Activated naive CD4-positive, alpha-beta T cell treated with anti-CD3 and anti-CD28 coated beads, Interleukin-2, amount 10 ng/mL, durations not matched to agents 7 days and 5 days (primary cell): ENCODE results near the gene EMILIN1.

ENCODE experiments used
- CTCF ChIA-PET: fragments of 350-600 bp; sonication (Branson Sonifier 250); formaldehyde crosslinking; loops from one replicate; lab custom pipeline; 2021; ENCODE audit warnings: antibody characterized with exemption; lab: Charles Lee
- DNase-seq: peaks from one replicate; pipeline ENCODE4 v3.0.0-alpha.2; 2020
- H3K27ac Mint-ChIP-seq: one replicate; pipeline ENCODE4 v1.8.0; 2021; ENCODE audit warnings: mild to moderate bottlenecking, moderate library complexity, mixed read lengths
- H3K27me3 Mint-ChIP-seq: one replicate; pipeline ENCODE4 v1.8.0; 2021; ENCODE audit warnings: mild to moderate bottlenecking, mixed read lengths
- H3K36me3 Mint-ChIP-seq: one replicate; pipeline ENCODE4 v1.8.0; 2021; ENCODE audit warnings: mixed read lengths
- H3K4me1 Mint-ChIP-seq: one replicate; pipeline ENCODE4 v1.8.0; 2021; ENCODE audit warnings: mixed read lengths
- H3K4me3 Mint-ChIP-seq: one replicate; pipeline ENCODE4 v1.8.0; 2021; ENCODE audit warnings: mild to moderate bottlenecking, moderate library complexity, mixed read lengths
- H3K9me3 Mint-ChIP-seq: one replicate; pipeline ENCODE4 v1.8.0; 2021; ENCODE audit warnings: mixed read lengths

Gene EMILIN1

GRCh38 chr2:27087823-27088410 is 9.5 kb downstream of the EMILIN1 start:
- CTCF ChIA-PET = interaction anchor here (1.0 to 2.6 kb wide), 6 partner anchors 37 to 215 kb away, joined by 3 to 10 read pairs (median 4); partner anchors contain the start of gene AGBL5
- no peak for DNase-seq
- H3K4me1 Mint-ChIP-seq = peaks cover 54% of the 10 kb centered on the region
- H3K27ac Mint-ChIP-seq = no peak overlapping the region
- H3K27me3 Mint-ChIP-seq = no peaks in the 10 kb centered on the region
- peaks cover 4% of the 10 kb centered on the region for H3K36me3 Mint-ChIP-seq
- no peaks in the 10 kb centered on the region for H3K9me3 Mint-ChIP-seq
- peak overlapping the region; percentile 80 for H3K4me3 Mint-ChIP-seq

- Mint-ChIP-seq H3K4me1 (peaks cover 52% of the 10 kb centered on the region), H3K4me3 (no peak overlapping the region), H3K9me3 (no peaks in the 10 kb centered on the region), H3K36me3 (peaks cover 4% of the 10 kb centered on the region), H3K27ac (no peak overlapping the region), H3K27me3 (no peaks in the 10 kb centered on the region)
- CTCF ChIA-PET = interaction anchor here (1.0 to 2.6 kb wide), 4 partner anchors 38 to 215 kb away, joined by 4 to 10 read pairs (median 6); partner anchors contain the start of gene AGBL5
- DNase-seq = no peak
These were observed 10.2 kb downstream of the EMILIN1 start for GRCh38 chr2:27088634-27089033.

GRCh38 chr2:27089111-27089954 is 10.9 kb downstream of the EMILIN1 start:
- no peak overlapping the region for H3K27ac Mint-ChIP-seq
- no peak for DNase-seq
- peaks cover 4% of the 10 kb centered on the region for H3K36me3 Mint-ChIP-seq
- no peaks in the 10 kb centered on the region for H3K9me3 Mint-ChIP-seq
- no peaks in the 10 kb centered on the region for H3K27me3 Mint-ChIP-seq
- H3K4me3 Mint-ChIP-seq = no peak overlapping the region
- peaks cover 49% of the 10 kb centered on the region for H3K4me1 Mint-ChIP-seq
- CTCF ChIA-PET = interaction anchor here (1.0 to 2.6 kb wide), 4 partner anchors 38 to 214 kb away, joined by 3 to 10 read pairs (median 6); partner anchors contain the start of gene AGBL5

DNA sequence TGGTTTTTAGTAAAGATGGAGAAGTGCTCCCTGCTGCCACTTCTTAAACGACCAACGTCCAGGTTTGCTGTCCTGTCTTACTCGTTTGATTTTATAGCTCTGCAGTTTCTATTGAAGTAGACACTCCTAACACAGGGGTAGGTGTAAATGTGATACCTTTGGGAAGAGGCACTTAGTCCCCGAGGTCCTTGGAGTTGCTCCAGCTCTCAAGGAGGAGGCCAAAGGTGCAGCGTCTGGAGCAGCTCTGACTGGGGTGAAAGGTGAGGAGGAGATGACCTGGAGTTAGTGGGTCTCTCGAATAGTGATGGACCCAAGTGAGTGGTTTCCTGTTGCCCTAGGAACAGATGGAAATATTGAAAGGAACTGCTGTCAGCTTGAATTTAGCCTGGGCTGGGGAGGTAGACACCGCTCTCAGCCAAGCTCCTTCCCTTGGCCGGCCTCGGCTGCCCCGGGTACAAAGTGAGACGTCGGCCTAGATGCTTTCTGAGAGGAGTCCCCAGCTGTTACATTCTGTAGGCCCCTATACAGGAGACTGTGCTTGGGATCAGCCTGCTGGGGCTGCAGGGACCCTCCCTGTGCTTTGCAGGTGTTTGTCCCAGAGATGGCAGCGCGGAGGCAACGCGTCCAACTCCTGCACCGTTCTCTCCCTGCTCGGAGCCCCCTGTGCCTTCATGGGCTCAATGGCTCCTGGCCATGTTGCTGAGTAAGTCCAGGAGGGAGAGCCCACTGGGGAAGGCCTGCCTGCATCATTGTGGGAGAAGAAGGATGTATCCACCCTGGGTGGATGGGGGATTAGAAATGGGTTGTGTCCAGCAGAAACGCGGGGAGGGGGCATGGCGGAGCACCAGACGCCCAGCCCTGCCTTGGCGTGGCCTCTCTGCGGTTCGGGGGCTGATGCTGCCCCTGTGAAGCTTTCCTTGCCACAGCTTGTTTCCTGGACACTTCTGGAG is 13.6 kb downstream of the EMILIN1 start:
- no peak for DNase-seq
- Mint-ChIP-seq H3K4me1 (peaks cover 43% of the 10 kb centered on the region), H3K27me3 (no peaks in the 10 kb centered on the region), H3K9me3 (no peaks in the 10 kb centered on the region), H3K27ac (no peak overlapping the region), H3K36me3 (peaks cover 1% of the 10 kb centered on the region), H3K4me3 (no peak overlapping the region)
- CTCF ChIA-PET = interaction anchor here (1.3 kb wide), 2 partner anchors 10 to 42 kb away, joined by 3 read pairs; no protein-coding TSS in a partner anchor

DNA sequence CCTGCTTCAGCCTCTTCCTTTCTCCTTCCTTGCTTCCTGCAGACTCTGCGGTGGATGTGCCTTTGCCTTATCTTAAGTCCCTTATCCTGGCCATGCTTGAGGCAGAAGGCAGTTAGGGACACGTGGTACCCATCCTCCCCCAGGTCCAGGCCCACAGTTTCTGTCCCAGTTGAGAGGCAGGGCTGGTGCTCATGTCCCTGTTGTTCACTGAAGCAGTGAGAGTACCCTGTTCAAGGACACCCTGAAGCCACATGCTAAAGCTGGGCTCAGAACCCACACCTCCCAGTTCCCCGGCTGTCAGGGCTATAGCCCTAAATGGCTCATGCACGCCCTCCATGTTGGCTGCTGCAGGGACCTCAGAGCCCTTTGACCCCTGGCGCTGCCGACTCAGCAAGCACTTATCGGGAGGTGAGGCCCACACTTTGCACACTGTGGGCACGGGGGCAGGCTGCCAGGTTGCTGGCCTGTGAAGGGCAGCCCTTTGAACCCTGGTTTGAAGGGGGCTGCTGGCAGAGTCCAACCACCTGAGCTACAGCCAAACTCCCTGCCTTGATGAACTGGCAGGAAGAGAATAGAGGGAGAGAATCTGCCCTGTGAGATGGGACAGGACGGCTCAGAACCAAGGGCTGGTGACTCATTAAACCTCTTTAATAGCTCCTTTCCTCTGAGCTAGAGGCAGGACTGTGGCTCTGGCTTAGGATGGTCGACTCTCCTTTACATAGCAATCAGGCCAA is 14.4 kb downstream of the EMILIN1 start:
- H3K4me1 Mint-ChIP-seq = peaks cover 35% of the 10 kb centered on the region
- no peak overlapping the region for H3K4me3 Mint-ChIP-seq
- peaks cover 1% of the 10 kb centered on the region for H3K36me3 Mint-ChIP-seq
- H3K27ac Mint-ChIP-seq = no peak overlapping the region
- H3K27me3 Mint-ChIP-seq = no peaks in the 10 kb centered on the region
- CTCF ChIA-PET = interaction anchor here (0.7 to 1.3 kb wide), 2 partner anchors 41 to 98 kb away, joined by 3 read pairs; no protein-coding TSS in a partner anchor
- no peaks in the 10 kb centered on the region for H3K9me3 Mint-ChIP-seq
- DNase-seq = no peak

DNA sequence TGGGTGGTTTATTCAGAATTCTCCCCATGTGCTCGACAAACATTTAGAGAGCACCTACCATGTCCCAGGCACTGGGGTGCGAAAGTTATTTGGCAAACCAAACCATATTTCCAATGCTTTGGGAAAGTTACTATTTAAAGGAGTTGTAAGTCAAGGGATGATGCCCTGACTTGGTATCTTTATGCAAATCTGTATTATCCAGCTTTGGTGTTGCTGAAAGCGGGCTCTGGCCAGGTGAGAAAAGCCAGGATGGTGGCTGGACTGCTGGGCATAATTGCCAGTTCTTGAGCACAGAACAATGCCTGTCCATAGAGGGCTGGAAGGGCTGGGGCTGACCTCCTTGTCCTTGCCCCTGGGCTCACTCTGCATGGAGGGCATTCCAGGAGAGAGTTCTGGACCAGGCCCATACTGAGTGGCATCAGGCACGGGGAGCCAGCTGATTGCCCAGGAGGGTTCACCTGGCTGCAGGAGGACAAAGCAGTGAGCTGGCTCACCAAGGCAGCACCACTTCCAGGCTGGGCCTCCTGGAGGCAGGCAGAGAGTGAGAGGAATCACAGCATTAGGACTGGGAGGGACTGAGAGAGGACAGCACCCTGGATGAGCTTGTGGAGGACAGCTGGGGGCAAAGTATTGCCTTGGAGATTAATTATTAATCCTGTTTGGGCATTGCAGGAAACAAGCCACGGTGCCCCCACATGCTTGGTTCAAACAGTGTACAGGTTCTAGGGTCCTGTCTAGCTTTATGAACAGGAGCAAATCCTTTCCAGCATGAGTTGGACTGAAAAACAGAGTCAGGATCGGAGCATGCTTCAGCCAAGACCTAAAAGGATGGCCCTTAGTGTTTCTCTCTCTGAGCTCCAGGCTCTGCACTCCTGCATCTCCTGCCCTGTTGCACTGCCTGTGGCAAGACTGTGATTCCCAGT is 15.3 kb downstream of the EMILIN1 start:
- Mint-ChIP-seq H3K4me3 (no peak overlapping the region), H3K36me3 (peaks cover 1% of the 10 kb centered on the region), H3K27ac (no peak overlapping the region), H3K27me3 (no peaks in the 10 kb centered on the region), H3K4me1 (peaks cover 29% of the 10 kb centered on the region), H3K9me3 (no peaks in the 10 kb centered on the region)
- DNase-seq = no peak
- CTCF ChIA-PET = interaction anchor here (0.5 to 0.9 kb wide), 3 partner anchors 73 to 98 kb away, joined by 3 read pairs; no protein-coding TSS in a partner anchor

GRCh38 chr2:27094353-27094984 is 16.1 kb downstream of the EMILIN1 start:
- Mint-ChIP-seq H3K36me3 (peaks cover 1% of the 10 kb centered on the region), H3K27me3 (no peaks in the 10 kb centered on the region), H3K27ac (no peak overlapping the region), H3K4me3 (no peak overlapping the region), H3K9me3 (no peaks in the 10 kb centered on the region), H3K4me1 (peaks cover 22% of the 10 kb centered on the region)
- no peak for DNase-seq
- CTCF ChIA-PET = interaction anchor here (0.5 to 3.0 kb wide), 4 partner anchors 72 to 209 kb away, joined by 3 to 13 read pairs (median 3); no protein-coding TSS in a partner anchor

DNA sequence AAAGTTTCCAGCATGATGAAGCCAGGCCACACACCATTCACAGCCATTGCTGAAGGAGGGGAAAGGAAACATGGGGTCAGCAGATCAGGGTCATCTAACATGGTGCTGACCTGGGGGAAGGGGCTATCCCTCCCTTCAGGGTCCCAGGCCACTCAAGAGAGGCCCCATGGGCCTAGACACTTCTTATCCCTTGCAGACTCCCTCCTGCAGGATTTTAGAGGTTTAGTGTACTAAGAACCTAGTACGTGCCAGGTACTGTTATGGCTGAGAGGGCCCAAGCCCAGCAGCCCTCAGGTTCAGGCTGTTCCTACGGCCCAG is 17.0 kb downstream of the EMILIN1 start:
- CTCF ChIA-PET = interaction anchor here (0.9 to 3.0 kb wide), 3 partner anchors 97 to 208 kb away, joined by 3 to 13 read pairs (median 8); no protein-coding TSS in a partner anchor
- Mint-ChIP-seq H3K27me3 (no peaks in the 10 kb centered on the region), H3K9me3 (no peaks in the 10 kb centered on the region), H3K4me1 (peaks cover 15% of the 10 kb centered on the region), H3K27ac (no peak overlapping the region), H3K4me3 (no peak overlapping the region), H3K36me3 (no peaks in the 10 kb centered on the region)
- DNase-seq = no peak

- Mint-ChIP-seq H3K27me3 (no peaks in the 10 kb centered on the region), H3K4me1 (peaks cover 15% of the 10 kb centered on the region), H3K9me3 (no peaks in the 10 kb centered on the region), H3K36me3 (no peaks in the 10 kb centered on the region), H3K4me3 (no peak overlapping the region), H3K27ac (no peak overlapping the region)
- DNase-seq = peak; percentile 67
- CTCF ChIA-PET = interaction anchor here (0.9 to 3.0 kb wide), 4 partner anchors 9 to 207 kb away, joined by 3 to 13 read pairs (median 7); partner anchors contain the start of gene KHK
These were observed 17.6 kb downstream of the EMILIN1 start for GRCh38 chr2:27095745-27096651.

DNA sequence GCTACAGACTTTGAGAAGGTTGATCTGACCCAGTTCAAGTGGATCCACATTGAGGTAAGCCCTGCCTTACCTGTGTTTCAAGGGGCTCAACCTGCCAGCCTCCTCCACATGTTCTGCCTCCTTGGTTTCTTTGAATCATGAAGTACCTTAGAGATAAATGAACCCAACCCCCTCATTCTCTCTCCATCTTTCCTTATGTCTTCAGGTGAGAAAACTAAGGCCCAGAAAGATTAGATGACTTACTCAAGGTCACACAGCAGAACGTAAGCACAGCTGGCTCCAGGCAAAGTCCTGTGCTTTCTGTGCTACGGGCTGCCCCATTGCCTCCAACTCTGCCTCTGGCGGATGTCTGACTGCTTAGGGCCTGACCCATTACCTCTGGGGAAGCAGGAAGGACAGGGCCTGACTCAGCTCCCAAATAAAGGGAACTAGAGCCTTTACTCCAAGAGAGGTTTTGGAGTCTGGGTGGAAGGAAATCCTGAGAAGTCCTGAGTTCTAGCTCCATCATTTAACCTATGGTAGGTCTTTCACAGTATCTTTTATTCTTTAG is 18.4 kb downstream of the EMILIN1 start:
- no peak overlapping the region for H3K4me3 Mint-ChIP-seq
- CTCF ChIA-PET = interaction anchor here (0.8 to 3.0 kb wide), 9 partner anchors 9 to 206 kb away, joined by 3 to 13 read pairs (median 3); partner anchors contain the start of genes KHK and PREB
- no peaks in the 10 kb centered on the region for H3K36me3 Mint-ChIP-seq
- H3K9me3 Mint-ChIP-seq = no peaks in the 10 kb centered on the region
- no peak for DNase-seq
- H3K27me3 Mint-ChIP-seq = no peaks in the 10 kb centered on the region
- H3K4me1 Mint-ChIP-seq = peaks cover 13% of the 10 kb centered on the region
- no peak overlapping the region for H3K27ac Mint-ChIP-seq

GRCh38 chr2:27097341-27097740 is 18.9 kb downstream of the EMILIN1 start:
- no peak for DNase-seq
- CTCF ChIA-PET = interaction anchor here (0.8 to 3.0 kb wide), 11 partner anchors 9 to 251 kb away, joined by 3 to 13 read pairs (median 3); partner anchors contain the start of genes KHK and PREB
- Mint-ChIP-seq H3K9me3 (no peaks in the 10 kb centered on the region), H3K4me1 (peaks cover 13% of the 10 kb centered on the region), H3K36me3 (no peaks in the 10 kb centered on the region), H3K4me3 (no peak overlapping the region), H3K27ac (no peak overlapping the region), H3K27me3 (no peaks in the 10 kb centered on the region)
